ENCODE results near the gene ANKRD6.

DNA sequence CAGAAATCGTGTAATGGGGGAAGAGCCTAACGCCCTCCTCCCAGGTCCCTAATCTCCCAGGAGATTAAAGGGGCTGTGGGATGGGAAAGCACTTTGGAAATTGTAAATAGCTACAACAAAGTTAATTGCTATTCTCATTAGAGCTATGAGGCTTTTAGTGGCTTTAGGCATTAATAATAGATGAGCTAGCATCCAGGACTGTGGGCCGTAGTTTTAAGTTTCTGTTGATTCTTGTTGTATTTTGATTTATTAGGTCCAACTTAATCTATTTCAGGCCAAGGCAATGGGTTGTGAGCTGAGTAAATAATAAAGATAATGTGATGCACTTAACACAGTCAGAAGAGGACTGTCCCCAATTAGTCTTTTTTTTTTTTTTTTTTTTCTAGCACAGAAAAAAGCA is 67.7 kb downstream of the ANKRD6 start:
- TF ChIP-seq, protein P1, sequence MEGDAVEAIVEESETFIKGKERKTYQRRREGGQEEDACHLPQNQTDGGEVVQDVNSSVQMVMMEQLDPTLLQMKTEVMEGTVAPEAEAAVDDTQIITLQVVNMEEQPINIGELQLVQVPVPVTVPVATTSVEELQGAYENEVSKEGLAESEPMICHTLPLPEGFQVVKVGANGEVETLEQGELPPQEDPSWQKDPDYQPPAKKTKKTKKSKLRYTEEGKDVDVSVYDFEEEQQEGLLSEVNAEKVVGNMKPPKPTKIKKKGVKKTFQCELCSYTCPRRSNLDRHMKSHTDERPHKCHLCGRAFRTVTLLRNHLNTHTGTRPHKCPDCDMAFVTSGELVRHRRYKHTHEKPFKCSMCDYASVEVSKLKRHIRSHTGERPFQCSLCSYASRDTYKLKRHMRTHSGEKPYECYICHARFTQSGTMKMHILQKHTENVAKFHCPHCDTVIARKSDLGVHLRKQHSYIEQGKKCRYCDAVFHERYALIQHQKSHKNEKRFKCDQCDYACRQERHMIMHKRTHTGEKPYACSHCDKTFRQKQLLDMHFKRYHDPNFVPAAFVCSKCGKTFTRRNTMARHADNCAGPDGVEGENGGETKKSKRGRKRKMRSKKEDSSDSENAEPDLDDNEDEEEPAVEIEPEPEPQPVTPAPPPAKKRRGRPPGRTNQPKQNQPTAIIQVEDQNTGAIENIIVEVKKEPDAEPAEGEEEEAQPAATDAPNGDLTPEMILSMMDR (IDR thresholded peaks at IDR 0.05): no peak
- no peak for TF ChIP-seq POLR2A (IDR thresholded peaks at IDR 0.05)
